Parathyroid adenoma (tissue), 2 donors: Measurements from ENCODE around the gene SCN5A.

ENCODE experiments used
- H2AFZ ChIP-seq: fragments of 300-600 bp; sonication (generic); one replicate; pipeline ENCODE4 v1.7.0; 2017; ENCODE audit warnings: antibody characterized with exemption, mild to moderate bottlenecking
- H3K27ac ChIP-seq: fragments of 300-600 bp; sonication (generic); one replicate; pipeline ENCODE4 v1.7.0; 2017
- H3K27me3 ChIP-seq: fragments of 300-600 bp; sonication (generic); one replicate; pipeline ENCODE4 v1.7.0; 2017; ENCODE audit warnings: low read length; ENCODE audit not compliant: control insufficient read depth, insufficient read depth
- H3K36me3 ChIP-seq: fragments of 300-600 bp; sonication (generic); one replicate; pipeline ENCODE4 v1.7.0; 2017; ENCODE audit warnings: low read length; ENCODE audit not compliant: control insufficient read depth, insufficient read depth
- H3K4me1 ChIP-seq: fragments of 300-600 bp; sonication (generic); one replicate; pipeline ENCODE4 v1.7.0; 2017; ENCODE audit warnings: control low read depth
- H3K4me2 ChIP-seq: fragments of 300-600 bp; sonication (generic); one replicate; pipeline ENCODE4 v1.7.0; 2017; ENCODE audit warnings: low read length
- H3K4me3 ChIP-seq: fragments of 300-600 bp; sonication (generic); one replicate; pipeline ENCODE4 v1.7.0; 2017; ENCODE audit warnings: low read depth, low read length
- H3K79me2 ChIP-seq: fragments of 300-600 bp; sonication (generic); one replicate; pipeline ENCODE4 v1.7.0; 2017; ENCODE audit warnings: control low read depth
- H3K9ac ChIP-seq: fragments of 300-600 bp; sonication (generic); one replicate; pipeline ENCODE4 v1.7.0; 2017; ENCODE audit warnings: mild to moderate bottlenecking
- H3K9me3 ChIP-seq: fragments of 300-600 bp; sonication (generic); one replicate; pipeline ENCODE4 v1.7.0; 2017; ENCODE audit warnings: low read length; ENCODE audit not compliant: control insufficient read depth
- TF ChIP-seq, protein P1 (sequence below): fragments of 300-600 bp; sonication (generic); IDR thresholded peaks from one replicate; pipeline ENCODE4 v1.7.0; 2017; ENCODE audit warnings: antibody characterized with exemption, mild to moderate bottlenecking
- donor health status: primary hyperparathyroidism.

Gene SCN5A

DNA sequence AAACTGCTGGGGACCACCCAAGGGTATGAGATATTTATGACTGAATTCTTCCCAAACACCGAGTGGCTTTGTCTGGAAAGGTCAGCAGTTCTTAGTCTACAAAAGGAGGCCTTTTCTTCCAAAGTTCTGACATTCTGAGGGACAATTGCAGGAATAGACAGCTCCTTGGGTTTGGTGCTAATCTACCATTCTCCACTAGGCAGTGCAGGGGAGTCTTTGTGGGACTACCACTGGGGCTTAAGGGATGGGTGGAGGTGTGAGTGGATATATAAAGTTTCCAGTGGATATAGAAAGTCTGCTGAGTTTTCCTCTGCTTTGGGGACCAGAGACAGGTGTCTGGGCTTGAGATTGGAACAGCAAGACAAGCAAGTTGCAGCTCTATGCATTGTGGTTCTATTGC, 90.6 kb downstream of the SCN5A start:
- Histone ChIP-seq H3K27me3 (no peaks in the 10 kb centered on the region), H3K36me3 (no peaks in the 10 kb centered on the region), H3K27ac (no peak overlapping the region), H3K4me1 (no peaks in the 10 kb centered on the region), H3K4me2 (no peak overlapping the region), H3K9ac (no peak overlapping the region), H3K9me3 (no peaks in the 10 kb centered on the region), H3K79me2 (no peaks in the 10 kb centered on the region), H2AFZ (no peak overlapping the region), H3K4me3 (no peak overlapping the region)
- TF ChIP-seq, protein P1, sequence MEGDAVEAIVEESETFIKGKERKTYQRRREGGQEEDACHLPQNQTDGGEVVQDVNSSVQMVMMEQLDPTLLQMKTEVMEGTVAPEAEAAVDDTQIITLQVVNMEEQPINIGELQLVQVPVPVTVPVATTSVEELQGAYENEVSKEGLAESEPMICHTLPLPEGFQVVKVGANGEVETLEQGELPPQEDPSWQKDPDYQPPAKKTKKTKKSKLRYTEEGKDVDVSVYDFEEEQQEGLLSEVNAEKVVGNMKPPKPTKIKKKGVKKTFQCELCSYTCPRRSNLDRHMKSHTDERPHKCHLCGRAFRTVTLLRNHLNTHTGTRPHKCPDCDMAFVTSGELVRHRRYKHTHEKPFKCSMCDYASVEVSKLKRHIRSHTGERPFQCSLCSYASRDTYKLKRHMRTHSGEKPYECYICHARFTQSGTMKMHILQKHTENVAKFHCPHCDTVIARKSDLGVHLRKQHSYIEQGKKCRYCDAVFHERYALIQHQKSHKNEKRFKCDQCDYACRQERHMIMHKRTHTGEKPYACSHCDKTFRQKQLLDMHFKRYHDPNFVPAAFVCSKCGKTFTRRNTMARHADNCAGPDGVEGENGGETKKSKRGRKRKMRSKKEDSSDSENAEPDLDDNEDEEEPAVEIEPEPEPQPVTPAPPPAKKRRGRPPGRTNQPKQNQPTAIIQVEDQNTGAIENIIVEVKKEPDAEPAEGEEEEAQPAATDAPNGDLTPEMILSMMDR, result no peak

DNA sequence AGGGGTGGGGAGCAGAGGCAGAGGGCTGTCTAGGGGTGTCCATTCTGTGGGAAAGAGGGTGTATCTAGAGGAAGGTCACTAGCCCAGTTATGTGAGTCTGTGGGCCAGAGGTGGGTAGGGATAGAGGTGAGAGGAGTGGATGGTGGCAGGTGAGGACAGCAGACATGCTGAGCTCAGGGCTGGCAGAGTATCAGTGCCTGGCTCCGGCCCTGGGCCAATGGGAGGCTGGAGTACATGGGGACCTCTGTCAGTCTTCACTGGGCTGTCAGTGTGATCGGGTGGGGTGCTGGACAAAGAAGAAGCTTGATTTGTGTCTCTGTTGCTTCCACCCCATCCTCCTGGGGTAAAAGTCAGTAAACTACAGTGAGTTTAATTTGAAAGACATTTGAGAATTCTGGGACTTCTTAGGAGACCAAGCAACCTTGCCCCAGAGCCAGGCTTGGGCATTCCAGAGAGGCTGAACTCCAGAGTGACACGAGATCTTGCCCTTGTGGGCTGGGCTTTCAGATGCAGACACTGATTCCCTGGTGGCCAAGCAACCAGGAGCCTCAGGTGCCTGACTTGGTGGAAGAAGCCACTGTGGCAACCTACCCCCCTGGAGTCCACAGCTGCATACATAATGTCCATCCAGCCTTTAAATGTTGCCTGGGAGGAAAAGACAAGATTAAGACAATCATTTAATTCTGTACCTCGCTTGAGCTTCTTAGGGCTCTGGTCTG, 92.7 kb downstream of the SCN5A start:
- H3K9me3 ChIP-seq, result no peaks in the 10 kb centered on the region
- H3K27ac ChIP-seq, result no peak overlapping the region
- no peaks in the 10 kb centered on the region for H3K4me1 ChIP-seq
- H3K4me3 ChIP-seq, result no peak overlapping the region
- H2AFZ ChIP-seq, result no peak overlapping the region
- H3K9ac ChIP-seq, result no peak overlapping the region
- H3K79me2 ChIP-seq, result no peaks in the 10 kb centered on the region
- TF ChIP-seq, protein P1, result no peak
- no peaks in the 10 kb centered on the region for H3K36me3 ChIP-seq
- H3K27me3 ChIP-seq, result no peaks in the 10 kb centered on the region
- H3K4me2 ChIP-seq, result no peak overlapping the region

DNA sequence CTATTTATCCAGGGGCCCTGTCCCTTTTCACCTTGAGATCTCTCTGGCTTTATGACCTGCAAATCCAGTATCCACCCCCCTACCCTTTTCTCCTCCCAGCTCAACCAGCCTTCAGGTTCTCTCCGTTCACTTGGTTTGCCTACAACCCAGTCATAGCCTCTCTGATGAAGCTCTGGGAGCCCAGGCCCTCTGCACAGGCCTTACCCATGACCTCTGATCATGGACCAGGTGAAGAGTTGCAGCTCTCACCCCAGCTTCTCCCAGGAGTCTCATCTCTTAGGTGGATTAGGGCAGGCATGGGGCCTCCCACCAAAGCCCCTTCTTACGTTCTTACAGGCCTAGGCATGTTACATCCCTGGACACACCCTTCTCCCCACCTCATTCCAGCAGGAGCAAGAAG, 93.6 kb downstream of the SCN5A start:
- Histone ChIP-seq H3K36me3 (no peaks in the 10 kb centered on the region), H3K27ac (no peak overlapping the region), H3K27me3 (no peaks in the 10 kb centered on the region), H3K79me2 (no peaks in the 10 kb centered on the region), H3K9ac (no peak overlapping the region), H3K4me3 (no peak overlapping the region), H3K4me2 (no peak overlapping the region), H3K9me3 (no peaks in the 10 kb centered on the region), H3K4me1 (no peaks in the 10 kb centered on the region), H2AFZ (no peak overlapping the region)
- TF ChIP-seq, protein P1, result no peak

DNA sequence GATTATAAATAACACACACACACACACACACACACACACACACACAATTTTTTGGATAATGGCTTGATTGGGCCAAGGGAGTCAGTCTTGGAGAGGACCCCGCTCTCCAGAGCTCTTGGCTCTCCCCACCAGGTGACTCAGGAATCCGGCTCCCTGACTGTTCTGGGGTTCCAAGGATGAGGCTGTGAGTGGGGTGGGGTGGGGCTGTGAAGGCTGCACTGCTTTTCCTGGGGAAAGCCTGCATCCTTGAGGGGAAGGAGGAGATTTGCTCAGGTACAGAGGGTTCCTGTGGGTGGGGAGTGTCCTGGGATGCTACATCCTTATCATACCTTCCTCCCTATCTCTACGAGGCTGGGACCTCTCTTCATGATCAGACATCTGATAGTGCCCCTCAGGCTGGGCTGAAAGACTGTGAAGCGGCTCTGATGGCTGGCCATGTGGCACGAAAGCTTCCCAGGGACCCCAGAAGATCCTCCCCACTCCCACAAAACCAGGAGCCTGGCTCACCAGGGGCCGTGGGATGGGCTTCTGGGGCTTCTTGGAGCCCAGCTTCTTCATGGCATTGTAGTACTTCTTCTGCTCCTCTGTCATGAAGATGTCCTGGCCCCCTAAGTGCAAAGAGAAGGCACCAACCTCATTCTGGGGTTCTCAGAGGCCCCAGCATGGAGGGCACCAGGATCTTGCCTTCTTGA, 94.2 kb downstream of the SCN5A start:
- TF ChIP-seq, protein P1, result no peak
- Histone ChIP-seq H3K4me1 (no peaks in the 10 kb centered on the region), H3K79me2 (no peaks in the 10 kb centered on the region), H2AFZ (no peak overlapping the region), H3K9me3 (no peaks in the 10 kb centered on the region), H3K27ac (no peak overlapping the region), H3K36me3 (no peaks in the 10 kb centered on the region), H3K4me2 (no peak overlapping the region), H3K4me3 (no peak overlapping the region), H3K9ac (no peak overlapping the region), H3K27me3 (no peaks in the 10 kb centered on the region)
